H1 (cell line): ENCODE measurements around the gene SH3RF3. TPM values are rescaled to one million over a fixed set of nuclear protein-coding genes. Genes with fewer than 3 reads are reported as not detected.

Source experiments
- BACH1 ChIP-seq: IDR thresholded peaks from 2 replicates; pipeline ENCODE4 v1.6.1; 2012; ENCODE audit warnings: low read length, improper control_type of control experiment
- FOSL1 ChIP-seq: IDR thresholded peaks from 2 replicates; pipeline ENCODE4 v1.6.1; 2011; ENCODE audit warnings: mild to moderate bottlenecking, low read depth, low read length, moderate library complexity; ENCODE audit not compliant: insufficient read depth
- GTF2F1 ChIP-seq: IDR thresholded peaks from 2 replicates; pipeline ENCODE4 v1.6.1; 2012; ENCODE audit warnings: low read depth, low read length, improper control_type of control experiment, borderline replicate concordance
- HDAC6 ChIP-seq: IDR thresholded peaks from one replicate; pipeline ENCODE4 v1.7.1; 2012; ENCODE audit warnings: low read depth, mild to moderate bottlenecking, inconsistent platforms, low read length, moderate library complexity
- KDM1A ChIP-seq: fragments of 200-600, 300-600 bp; sonication (generic); IDR thresholded peaks from 2 replicates; pipeline ENCODE4 v1.7.1; 2016; ENCODE audit warnings: mild to moderate bottlenecking, low read length, borderline replicate concordance
- PHF8 ChIP-seq: fragments of 200-600 bp; sonication (generic); conservative IDR thresholded peaks from 2 replicates; pipeline ENCODE4 v1.7.1; 2012; ENCODE audit warnings: low read depth, mild to moderate bottlenecking, inconsistent platforms, low read length, moderate library complexity
- SIN3A ChIP-seq, 2 experiments: IDR thresholded peaks in 1 of 2; conservative IDR thresholded peaks in 1 of 2; 2 replicates each; pipeline ENCODE4 v1.6.1; 2011 to 2012; ENCODE audit warnings: low read length in 2 of 2, improper control_type of control experiment in 1 of 2, low read depth in 1 of 2, mild to moderate bottlenecking in 1 of 2
- SIRT6 ChIP-seq: IDR thresholded peaks from one replicate; pipeline ENCODE4 v1.7.1; 2012; ENCODE audit warnings: low read length, inconsistent platforms
- polyA plus RNA-seq, 7 experiments: library from polyadenylated mRNA; depleted of rRNA in 3 of 7; stranded (reverse) in 5 of 7; unstranded in 2 of 7; fragments of >200 nt in 5 of 7; fragments of 200-250 nt in 2 of 7; gene quantifications; 1 replicate in 5 of 7; 2 replicates in 1 of 7; 4 replicates in 1 of 7; pipeline versions ENCODE4 v1.2.1 to v1.2.3, GENCODE V29; 2011 to 2013; ENCODE audit warnings: missing spikeins in 2 of 7, mixed read lengths in 2 of 7
- total RNA-seq: library from RNA; stranded (reverse); fragmentation: NEBNext Ultra II Directional; extraction: Animal tissue kit (Norgen Biotek cat#: 25700); gene quantifications from 2 replicates; pipeline ENCODE4 v1.2.1, GENCODE V29; 2021
- TF ChIP-seq, protein P1 (sequence below): IDR thresholded peaks from 2 replicates; pipeline ENCODE4 v1.6.1; 2012; ENCODE audit warnings: inconsistent platforms

The SH3RF3 gene
- total and polyA plus RNA-seq, 2 of the 8 experiments (the other 6 are each of a cell fraction or from before 2014, with no cell fraction given) = 0.11 to 0.65 TPM

DNA sequence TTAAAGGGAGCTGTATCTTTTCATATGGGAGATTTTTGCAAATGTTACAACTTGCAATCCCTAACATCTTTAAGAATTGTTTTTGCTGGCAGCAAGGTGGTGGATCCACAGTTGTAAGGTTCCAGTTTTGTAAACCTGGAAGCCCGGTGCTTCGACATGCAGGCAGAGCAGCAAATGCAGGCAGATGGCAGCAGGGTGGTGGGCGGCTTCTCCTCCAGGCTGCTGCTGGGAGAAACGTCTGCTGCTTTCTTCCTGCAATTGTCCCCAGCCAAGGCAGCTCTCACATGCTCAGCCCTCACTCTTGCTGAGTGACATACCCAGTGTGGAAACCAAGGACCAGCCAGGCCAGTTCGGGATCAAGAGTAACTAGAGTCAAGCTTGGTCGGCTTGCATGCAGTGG, 318.8 kb downstream of the SH3RF3 start (continued):
- TF ChIP-seq KDM1A (no peak), GTF2F1 (no peak), FOSL1 (no peak), SIRT6 (no peak), BACH1 (no peak), PHF8 (no peak), SIN3A (conservative IDR thresholded peaks at IDR 0.05 in 1 of 2, IDR thresholded peaks at IDR 0.05 in 1 of 2; ENCODE audit: low read depth in 1 of 2, low read length in 2 of 2) (no peak), HDAC6 (no peak)
- TF ChIP-seq, protein P1, sequence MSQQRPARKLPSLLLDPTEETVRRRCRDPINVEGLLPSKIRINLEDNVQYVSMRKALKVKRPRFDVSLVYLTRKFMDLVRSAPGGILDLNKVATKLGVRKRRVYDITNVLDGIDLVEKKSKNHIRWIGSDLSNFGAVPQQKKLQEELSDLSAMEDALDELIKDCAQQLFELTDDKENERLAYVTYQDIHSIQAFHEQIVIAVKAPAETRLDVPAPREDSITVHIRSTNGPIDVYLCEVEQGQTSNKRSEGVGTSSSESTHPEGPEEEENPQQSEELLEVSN = no peak
